A549 (cell line): ENCODE measurements around the gene OR51F1. TPM values are rescaled to one million over a fixed set of nuclear protein-coding genes. Genes with fewer than 3 reads are reported as not detected.
"Not testable (repeated sequence)": the region's sequence is repeated elsewhere in the genome, so short reads cannot be mapped to it uniquely, and the experiment has no call there.

ENCODE experiments used
- ATAC-seq, 2 experiments: fragments of 200-7000 bp in 1 of 2; fragments of >200 bp in 1 of 2; cut with Nextera tagmentation in 1 of 2; cut with Tn5 transposase in 1 of 2; 3 replicates each; pipeline versions ENCODE4 v1.8.0 to v1.9.1; 2018 to 2020; ENCODE audit warnings: mild to moderate bottlenecking in 1 of 2, moderate library complexity in 1 of 2
- CTCF ChIA-PET: fragments of 300-600 bp; sonication (Branson Sonifier 250); formaldehyde crosslinking; extraction: SDS; loops from one replicate; lab custom pipeline; 2021; ENCODE audit warnings: antibody characterized with exemption, inconsistent platforms; lab: Yijun Ruan, JAX
- POLR2A ChIA-PET: fragments of 350-600 bp; formaldehyde crosslinking; extraction: SDS; loops from one replicate; lab custom pipeline; 2021; ENCODE audit warnings: antibody characterized with exemption, inconsistent platforms; lab: Yijun Ruan, JAX
- DNase-seq, 2 experiments: peaks; one replicate each; pipeline versions ENCODE4 v3.0.0 to v3.0.0-alpha.2; 2011 to 2016; ENCODE audit warnings: low read depth in 1 of 2, low spot score in 1 of 2
- FAIRE-seq: peaks from 2 replicates; lab custom pipeline; 2011; peaks lifted over from hg19 to GRCh38; lab: Jason Lieb, UNC
- H3K27ac ChIP-seq, 2 experiments: fragments of >200 bp; sonication (Bioruptor Twin); formaldehyde crosslinking; 3 replicates each; pipeline ENCODE4 v1.5.1; 2016 to 2017
- H3K4me1 ChIP-seq: fragments of >200 bp; sonication (Bioruptor Twin); formaldehyde crosslinking; 3 replicates; pipeline ENCODE4 v1.6.1; 2016
- H3K4me2 ChIP-seq: fragments of >200 bp; sonication (Bioruptor Twin); formaldehyde crosslinking; 3 replicates; pipeline ENCODE4 v1.6.1; 2016
- H3K4me3 ChIP-seq: fragments of >200 bp; sonication (Bioruptor Twin); formaldehyde crosslinking; 3 replicates; pipeline ENCODE4 v1.5.1; 2016
- H3K9me3 ChIP-seq: fragments of >200 bp; sonication (Bioruptor Twin); formaldehyde crosslinking; 3 replicates; pipeline ENCODE4 v1.6.1; 2016
- CBX2 ChIP-seq: fragments of 200-600 bp; sonication (generic); IDR thresholded peaks from 2 replicates; pipeline ENCODE4 v1.6.1; 2016; ENCODE audit warnings: low read depth, mild to moderate bottlenecking, borderline replicate concordance
- CBX8 ChIP-seq: fragments of 200-600 bp; sonication (generic); IDR thresholded peaks from 2 replicates; pipeline ENCODE4 v1.6.1; 2016
- CEBPB ChIP-seq, 2 experiments: fragments of >200 bp in 1 of 2; sonication (Bioruptor Twin) in 1 of 2; formaldehyde crosslinking in 1 of 2; IDR thresholded peaks; 2 replicates each; pipeline ENCODE4 v1.6.1; 2012 to 2016
- EHF ChIP-seq: fragments of 250-450 bp; sonication (Bioruptor Pico); IDR thresholded peaks from 2 replicates; pipeline ENCODE4 v1.5.0; 2020; ENCODE audit warnings: mild to moderate bottlenecking
- EHMT2 ChIP-seq: fragments of 200-600 bp; sonication (generic); IDR thresholded peaks from 2 replicates; pipeline ENCODE4 v1.6.1; 2016; ENCODE audit warnings: antibody characterized with exemption, low read depth, mild to moderate bottlenecking, moderate library complexity
- EP300 ChIP-seq, 2 experiments: fragments of >200 bp; sonication (Bioruptor Twin); formaldehyde crosslinking; IDR thresholded peaks; 2 replicates in 1 of 2; 3 replicates in 1 of 2; pipeline ENCODE4 v1.6.1; 2016 to 2017
- FOXS1 ChIP-seq: fragments of 250-450 bp; sonication (Bioruptor Pico); IDR thresholded peaks from 2 replicates; pipeline ENCODE4 v1.5.0; 2020; ENCODE audit warnings: mild to moderate bottlenecking, moderate library complexity
- HMGXB4 ChIP-seq: fragments of 250-450 bp; sonication (Bioruptor Pico); IDR thresholded peaks from 2 replicates; pipeline ENCODE4 v1.5.0; 2021; ENCODE audit warnings: mild to moderate bottlenecking, moderate library complexity, borderline replicate concordance
- HOXB5 ChIP-seq: fragments of 250-450 bp; sonication (Bioruptor Pico); IDR thresholded peaks from 2 replicates; pipeline ENCODE4 v1.5.0; 2020; ENCODE audit warnings: mild to moderate bottlenecking, moderate library complexity
- KDM1A ChIP-seq: fragments of 200-600 bp; sonication (generic); IDR thresholded peaks from 2 replicates; pipeline ENCODE4 v1.6.1; 2016; ENCODE audit warnings: low read depth, mild to moderate bottlenecking
- MAX ChIP-seq: IDR thresholded peaks from 2 replicates; pipeline ENCODE4 v1.6.1; 2012
- MAZ ChIP-seq: fragments of 150-350 bp; IDR thresholded peaks from 2 replicates; pipeline ENCODE4 v1.6.1; 2014; ENCODE audit warnings: antibody characterized with exemption, low read depth, low read length, borderline replicate concordance
- PHF8 ChIP-seq: fragments of 200-600 bp; sonication (generic); IDR thresholded peaks from 2 replicates; pipeline ENCODE4 v1.6.1; 2016; ENCODE audit warnings: low read depth, mild to moderate bottlenecking, antibody characterized with exemption, moderate library complexity, borderline replicate concordance
- RAD21 ChIP-seq, 2 experiments: fragments of >200 bp in 1 of 2; sonication (Bioruptor Twin) in 1 of 2; formaldehyde crosslinking in 1 of 2; IDR thresholded peaks in 1 of 2; conservative IDR thresholded peaks in 1 of 2; 2 replicates in 1 of 2; 3 replicates in 1 of 2; pipeline ENCODE4 v1.6.1; 2012 to 2018; ENCODE audit warnings: inconsistent platforms in 1 of 2
- RARB ChIP-seq: fragments of 250-450 bp; sonication (Bioruptor Pico); IDR thresholded peaks from 2 replicates; pipeline ENCODE4 v1.8.0; 2021; ENCODE audit warnings: mild to moderate bottlenecking, moderate library complexity
- ZC3H11A ChIP-seq: fragments of 450-650 bp; IDR thresholded peaks from 2 replicates; pipeline ENCODE4 v1.6.1; 2014; ENCODE audit warnings: antibody characterized with exemption, mild to moderate bottlenecking
- WGBS: methylation state at CpG from one replicate; pipeline ENCODE4 v1.1.6; 2017; ENCODE audit errors: missing lambda C conversion rate; 5-methylcytosine and 5-hydroxymethylcytosine counted together
- polyA plus RNA-seq, 4 experiments: library from polyadenylated mRNA; depleted of rRNA in 3 of 4; stranded (reverse); fragments of >200 nt; fragmentation: RNase III in 1 of 4; extraction: RNeasy Plus Mini Kit Qiagen cat#74134 plus additional on column Dnase treatment in 1 of 4; gene quantifications; 2 replicates in 3 of 4; 3 replicates in 1 of 4; pipeline ENCODE4 v1.2.3, GENCODE V29; 2011 to 2017

Gene OR51F1
- polyA plus RNA-seq, 2 of the 4 experiments (the other 2 are of a cell fraction), result not detected

GRCh38 chr11:4808476-4808875 is 38.7 kb upstream of the OR51F1 start:
- ATAC-seq (no peak), DNase-seq (no peak), FAIRE-seq (no peak)
- 0% methylated on average over 1 of the region's 1 CpG for WGBS
- Histone ChIP-seq H3K4me1 (no peaks in the 10 kb centered on the region), H3K4me2 (no peak overlapping the region), H3K4me3 (no peak overlapping the region), H3K27ac (no peak overlapping the region)
- CTCF ChIA-PET, result no interaction called here
- POLR2A ChIA-PET, result no interaction called here
- TF ChIP-seq ZC3H11A (no peak), EP300 (IDR thresholded peaks at IDR 0.05) (no peak), CEBPB (IDR thresholded peaks at IDR 0.05) (no peak), CBX8 (no peak)
- TF ChIP-seq, all 56 proteins: peak for 0
- no peaks in the 10 kb centered on the region for H3K9me3 ChIP-seq

- DNase-seq (no peak), FAIRE-seq (no peak), ATAC-seq (no peak)
- POLR2A ChIA-PET, result no interaction called here
- WGBS, result 0% methylated on average over 3 of the region's 3 CpGs
- H3K4me3 ChIP-seq, result no peak within 1 kb of the TSS
- TF ChIP-seq RAD21 (conservative IDR thresholded peaks at IDR 0.05 in 1 of 2, IDR thresholded peaks at IDR 0.05 in 1 of 2), result no peak
- CTCF ChIA-PET, result interaction anchor here (1.0 kb wide), 1 partner anchor 617 kb away, joined by 3 read pairs; no protein-coding TSS in a partner anchor
- H3K27ac ChIP-seq, result no peak within 1 kb of the TSS
- H3K9me3 ChIP-seq, result no peaks in the 10 kb centered on the region
- no peak within 1 kb of the TSS for H3K4me2 ChIP-seq
- H3K4me1 ChIP-seq, result no peaks in the 10 kb centered on the region
Measured at GRCh38 chr11:4804280-4804679, 34.5 kb upstream of the OR51F1 start, which contains the start of gene OR52R1. OR52R1 (minus strand) TSS chr11:4804380; CDS start chr11:4804380, 0 bp downstream.

GRCh38 chr11:4801316-4801715 is 31.6 kb upstream of the OR51F1 start:
- 49% methylated on average over 5 of the region's 5 CpGs for WGBS
- CTCF ChIA-PET, result not testable (repeated sequence)

GRCh38 chr11:4798427-4799183 is 28.9 kb upstream of the OR51F1 start:
- TF ChIP-seq MAZ, result no peak
- TF ChIP-seq RARB (CRISPR knock-in tag), result no peak
- no peak for TF ChIP-seq CBX2
- no peak for TF ChIP-seq KDM1A
- TF ChIP-seq FOXS1, result no peak
- no peak for TF ChIP-seq PHF8
- no peak for TF ChIP-seq EHMT2
- no peak for TF ChIP-seq EHF
- TF ChIP-seq HMGXB4 (CRISPR knock-in tag), result no peak
- TF ChIP-seq MAX, result no peak
- TF ChIP-seq HOXB5 (CRISPR knock-in tag), result no peak
- no peaks in the 10 kb centered on the region for H3K9me3 ChIP-seq
- WGBS, result under 1% methylated on average over 6 of the region's 6 CpGs
- ATAC-seq (no peak), FAIRE-seq (no peak), DNase-seq (no peak)
- H3K4me2 ChIP-seq, result no peak overlapping the region
- no peak overlapping the region for H3K27ac ChIP-seq
- CTCF ChIA-PET, result no interaction called here
- H3K4me1 ChIP-seq, result no peaks in the 10 kb centered on the region
- POLR2A ChIA-PET, result no interaction called here
- no peak overlapping the region for H3K4me3 ChIP-seq

More at GRCh38 chr11:4801316-4801715, 31.6 kb upstream of the OR51F1 start:
- ATAC-seq, DNase-seq, H3K4me1 ChIP-seq, H3K9me3 ChIP-seq, H3K27ac ChIP-seq, FAIRE-seq, H3K4me2 ChIP-seq, POLR2A ChIA-PET, H3K4me3 ChIP-seq: not testable (repeated sequence)
